ENCODE data around the gene SGPL1.

The SGPL1 gene

DNA sequence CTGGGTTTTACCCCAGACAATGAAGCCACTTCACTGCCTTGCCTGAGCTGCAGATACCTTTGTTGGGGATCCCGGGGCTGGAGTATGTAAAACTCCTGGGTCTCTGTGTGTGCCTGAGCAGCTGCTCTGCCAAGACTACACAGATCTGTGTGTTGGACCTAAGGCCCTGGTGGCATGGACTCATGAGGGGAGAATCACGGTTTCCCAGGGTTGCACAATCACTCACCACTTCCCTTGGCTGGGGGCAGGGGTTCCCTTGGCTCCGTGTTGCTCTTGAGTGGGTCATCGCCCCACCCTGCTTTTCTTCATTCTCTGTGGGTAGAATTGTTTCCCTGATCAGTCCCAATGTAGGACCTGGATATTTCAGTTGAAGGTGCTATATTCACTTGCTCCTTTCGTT is 16.6 kb upstream of the SGPL1 start:
- Histone ChIP-seq H3K9ac (ENCODE audit: low read length in 2 of 2) (no peak overlapping the region), H3K27me3 (ENCODE audit: control insufficient read depth in 1 of 2, insufficient read depth in 2 of 2, low read length in 2 of 2) (peaks cover 0 to 8% of the 10 kb centered on the region in 2 donors), H3K27ac (ENCODE audit: low read length) (no peak overlapping the region), H3K9me3 (ENCODE audit: control insufficient read depth in 2 of 2, low read length in 2 of 2) (no peaks in the 10 kb centered on the region), H3K4me3 (ENCODE audit: low read length in 2 of 2) (no peak overlapping the region), H3K4me1 (ENCODE audit: control insufficient read depth, insufficient read depth, low read length) (no peaks in the 10 kb centered on the region), H3K36me3 (ENCODE audit: control insufficient read depth in 2 of 2, insufficient read depth in 2 of 2, low read length in 2 of 2) (no peaks in the 10 kb centered on the region)

DNA sequence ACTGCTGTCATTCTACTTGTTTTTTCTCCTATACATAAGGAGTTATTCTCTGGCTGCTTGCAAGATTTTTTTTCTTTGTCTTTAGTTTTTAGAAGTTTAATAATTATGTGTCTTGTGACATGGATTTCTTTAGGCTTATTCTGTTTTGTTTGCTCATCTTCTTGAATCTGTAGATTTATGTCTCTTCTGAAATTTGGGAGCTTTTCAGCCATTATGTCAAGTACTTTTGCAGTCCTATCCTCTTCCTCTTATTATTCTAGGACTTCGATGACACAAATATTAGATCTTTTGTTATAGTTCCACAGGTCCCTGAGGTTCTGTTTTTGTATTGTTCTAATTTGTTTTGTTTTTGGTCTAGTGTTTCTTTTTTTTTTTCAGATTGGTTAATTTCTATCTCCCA is 13.9 kb upstream of the SGPL1 start:
- no peaks in the 10 kb centered on the region for H3K9me3 ChIP-seq (ENCODE audit: control insufficient read depth in 2 of 2, low read length in 2 of 2)
- peaks cover 0 to 6% of the 10 kb centered on the region in 2 donors for H3K27me3 ChIP-seq (ENCODE audit: control insufficient read depth in 1 of 2, insufficient read depth in 2 of 2, low read length in 2 of 2)
- H3K36me3 ChIP-seq (ENCODE audit: control insufficient read depth in 2 of 2, insufficient read depth in 2 of 2, low read length in 2 of 2) = no peaks in the 10 kb centered on the region
- H3K4me1 ChIP-seq (ENCODE audit: control insufficient read depth, insufficient read depth, low read length) = no peaks in the 10 kb centered on the region
- H3K9ac ChIP-seq (ENCODE audit: low read length in 2 of 2) = no peak overlapping the region
- H3K4me3 ChIP-seq (ENCODE audit: low read length in 2 of 2) = no peak overlapping the region
- no peak overlapping the region for H3K27ac ChIP-seq (ENCODE audit: low read length)

- Histone ChIP-seq H3K36me3 (ENCODE audit: control insufficient read depth in 2 of 2, insufficient read depth in 2 of 2, low read length in 2 of 2) (no peaks in the 10 kb centered on the region), H3K27me3 (ENCODE audit: control insufficient read depth in 1 of 2, insufficient read depth in 2 of 2, low read length in 2 of 2) (peaks cover 0 to 2% of the 10 kb centered on the region in 2 donors), H3K4me1 (ENCODE audit: control insufficient read depth, insufficient read depth, low read length) (no peaks in the 10 kb centered on the region), H3K9ac (ENCODE audit: low read length in 2 of 2) (no peak overlapping the region), H3K4me3 (ENCODE audit: low read length in 2 of 2) (no peak overlapping the region), H3K9me3 (ENCODE audit: control insufficient read depth in 2 of 2, low read length in 2 of 2) (no peaks in the 10 kb centered on the region), H3K27ac (ENCODE audit: low read length) (no peak overlapping the region)
These were observed 11.8 kb upstream of the SGPL1 start for GRCh38 chr10:70803775-70804420.

GRCh38 chr10:70804421-70804808 is 11.3 kb upstream of the SGPL1 start:
- Histone ChIP-seq H3K27me3 (ENCODE audit: control insufficient read depth in 1 of 2, insufficient read depth in 2 of 2, low read length in 2 of 2) (peaks cover 0 to 2% of the 10 kb centered on the region in 2 donors), H3K4me3 (ENCODE audit: low read length in 2 of 2) (no peak overlapping the region), H3K27ac (ENCODE audit: low read length) (no peak overlapping the region), H3K9ac (ENCODE audit: low read length in 2 of 2) (no peak overlapping the region), H3K4me1 (ENCODE audit: control insufficient read depth, insufficient read depth, low read length) (no peaks in the 10 kb centered on the region), H3K36me3 (ENCODE audit: control insufficient read depth in 2 of 2, insufficient read depth in 2 of 2, low read length in 2 of 2) (no peaks in the 10 kb centered on the region), H3K9me3 (ENCODE audit: control insufficient read depth in 2 of 2, low read length in 2 of 2) (no peaks in the 10 kb centered on the region)

DNA sequence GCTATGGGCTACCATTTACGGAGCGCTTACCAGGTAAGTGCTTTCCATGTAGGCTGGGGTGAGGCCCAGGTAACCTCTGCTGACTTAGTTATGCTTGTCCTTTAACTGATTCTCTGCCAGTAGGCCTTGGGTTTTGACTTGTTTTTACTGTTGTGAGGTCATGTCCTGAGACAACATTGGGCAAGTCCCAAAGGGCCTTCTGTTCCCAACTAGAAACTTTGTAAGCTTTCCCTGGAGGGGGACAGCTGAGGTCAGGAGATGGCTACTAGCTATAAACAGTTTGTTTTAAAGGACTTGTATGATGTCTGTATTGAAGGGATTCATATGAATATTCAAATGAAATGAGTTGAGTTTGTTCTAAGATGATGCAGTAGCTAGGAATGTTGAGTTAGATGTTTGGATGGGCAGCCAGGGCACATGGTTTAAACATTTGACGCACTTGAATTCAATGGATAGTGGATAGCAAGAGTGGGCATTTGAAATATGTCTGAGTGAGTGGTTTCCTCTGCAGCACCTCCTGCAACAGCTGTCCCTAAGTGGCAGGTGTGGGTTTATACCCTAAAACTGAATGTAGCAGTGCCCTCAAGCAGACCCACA is 10.0 kb upstream of the SGPL1 start:
- Histone ChIP-seq H3K36me3 (ENCODE audit: control insufficient read depth in 2 of 2, insufficient read depth in 2 of 2, low read length in 2 of 2) (no peaks in the 10 kb centered on the region), H3K4me3 (ENCODE audit: low read length in 2 of 2) (no peak overlapping the region), H3K9ac (ENCODE audit: low read length in 2 of 2) (no peak overlapping the region), H3K27me3 (ENCODE audit: control insufficient read depth in 1 of 2, insufficient read depth in 2 of 2, low read length in 2 of 2) (peaks cover 0 to 2% of the 10 kb centered on the region in 2 donors), H3K9me3 (ENCODE audit: control insufficient read depth in 2 of 2, low read length in 2 of 2) (no peaks in the 10 kb centered on the region), H3K4me1 (ENCODE audit: control insufficient read depth, insufficient read depth, low read length) (no peaks in the 10 kb centered on the region), H3K27ac (ENCODE audit: low read length) (no peak overlapping the region)

- no peak overlapping the region for H3K4me3 ChIP-seq (ENCODE audit: low read length in 2 of 2)
- H3K27ac ChIP-seq (ENCODE audit: low read length) = no peak overlapping the region
- H3K36me3 ChIP-seq (ENCODE audit: control insufficient read depth in 2 of 2, insufficient read depth in 2 of 2, low read length in 2 of 2) = no peaks in the 10 kb centered on the region
- H3K4me1 ChIP-seq (ENCODE audit: control insufficient read depth, insufficient read depth, low read length) = no peaks in the 10 kb centered on the region
- H3K9me3 ChIP-seq (ENCODE audit: control insufficient read depth in 2 of 2, low read length in 2 of 2) = no peaks in the 10 kb centered on the region
- no peak overlapping the region for H3K9ac ChIP-seq (ENCODE audit: low read length in 2 of 2)
- peaks cover 0 to 2% of the 10 kb centered on the region in 2 donors for H3K27me3 ChIP-seq (ENCODE audit: control insufficient read depth in 1 of 2, insufficient read depth in 2 of 2, low read length in 2 of 2)
These were observed 8.9 kb upstream of the SGPL1 start for GRCh38 chr10:70806841-70807240.

- Histone ChIP-seq H3K36me3 (ENCODE audit: control insufficient read depth in 2 of 2, insufficient read depth in 2 of 2, low read length in 2 of 2) (no peaks in the 10 kb centered on the region), H3K4me3 (ENCODE audit: low read length in 2 of 2) (no peak overlapping the region), H3K9me3 (ENCODE audit: control insufficient read depth in 2 of 2, low read length in 2 of 2) (no peaks in the 10 kb centered on the region), H3K4me1 (ENCODE audit: control insufficient read depth, insufficient read depth, low read length) (no peaks in the 10 kb centered on the region), H3K27ac (ENCODE audit: low read length) (no peak overlapping the region), H3K27me3 (ENCODE audit: control insufficient read depth in 1 of 2, insufficient read depth in 2 of 2, low read length in 2 of 2) (peaks cover 0 to 2% of the 10 kb centered on the region in 2 donors), H3K9ac (ENCODE audit: low read length in 2 of 2) (no peak overlapping the region)
These were observed 8.2 kb upstream of the SGPL1 start for GRCh38 chr10:70807556-70807955.

DNA sequence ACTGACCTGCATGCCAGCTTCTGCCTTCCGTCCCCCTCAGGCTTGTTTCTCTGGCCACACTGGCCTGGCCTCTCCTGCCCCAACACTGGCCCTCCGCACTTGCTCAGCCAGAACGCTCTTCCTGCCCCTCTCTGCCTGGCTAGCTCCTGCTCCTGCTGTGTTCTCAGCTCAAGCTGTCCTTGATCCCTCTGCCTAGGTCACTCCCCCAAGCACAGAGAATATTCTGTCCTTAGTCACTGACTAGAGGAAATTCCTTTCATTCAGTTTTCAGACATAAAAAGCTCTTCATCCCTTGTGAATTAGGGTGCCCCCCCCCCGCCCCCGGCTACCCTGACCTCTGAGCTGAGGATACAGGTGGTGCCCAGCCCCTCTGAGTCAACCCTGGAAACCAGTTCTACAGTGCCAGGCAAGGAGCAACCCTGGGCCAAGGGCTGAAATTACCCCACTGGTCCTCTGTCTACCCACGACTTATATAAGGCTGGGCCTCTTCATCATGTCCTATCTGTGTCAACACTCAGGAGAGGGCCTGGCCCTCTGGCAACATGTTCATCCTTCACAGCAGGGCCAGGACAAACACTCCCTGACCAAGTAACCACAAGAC is 6.6 kb upstream of the SGPL1 start:
- Histone ChIP-seq H3K4me3 (ENCODE audit: low read length in 2 of 2) (no peak overlapping the region), H3K4me1 (ENCODE audit: control insufficient read depth, insufficient read depth, low read length) (no peaks in the 10 kb centered on the region), H3K9ac (ENCODE audit: low read length in 2 of 2) (no peak overlapping the region), H3K27me3 (ENCODE audit: control insufficient read depth in 1 of 2, insufficient read depth in 2 of 2, low read length in 2 of 2) (peaks cover 0 to 2% of the 10 kb centered on the region in 2 donors), H3K9me3 (ENCODE audit: control insufficient read depth in 2 of 2, low read length in 2 of 2) (no peaks in the 10 kb centered on the region), H3K36me3 (ENCODE audit: control insufficient read depth in 2 of 2, insufficient read depth in 2 of 2, low read length in 2 of 2) (no peaks in the 10 kb centered on the region), H3K27ac (ENCODE audit: low read length) (no peak overlapping the region)

GRCh38 chr10:70809726-70810125 is 6.0 kb upstream of the SGPL1 start:
- H3K9me3 ChIP-seq (ENCODE audit: control insufficient read depth in 2 of 2, low read length in 2 of 2) = no peaks in the 10 kb centered on the region
- H3K27me3 ChIP-seq (ENCODE audit: control insufficient read depth in 1 of 2, insufficient read depth in 2 of 2, low read length in 2 of 2) = peaks cover 0 to 2% of the 10 kb centered on the region in 2 donors
- no peak overlapping the region for H3K27ac ChIP-seq (ENCODE audit: low read length)
- H3K36me3 ChIP-seq (ENCODE audit: control insufficient read depth in 2 of 2, insufficient read depth in 2 of 2, low read length in 2 of 2) = no peaks in the 10 kb centered on the region
- no peak overlapping the region for H3K9ac ChIP-seq (ENCODE audit: low read length in 2 of 2)
- no peaks in the 10 kb centered on the region for H3K4me1 ChIP-seq (ENCODE audit: control insufficient read depth, insufficient read depth, low read length)
- no peak overlapping the region for H3K4me3 ChIP-seq (ENCODE audit: low read length in 2 of 2)

DNA sequence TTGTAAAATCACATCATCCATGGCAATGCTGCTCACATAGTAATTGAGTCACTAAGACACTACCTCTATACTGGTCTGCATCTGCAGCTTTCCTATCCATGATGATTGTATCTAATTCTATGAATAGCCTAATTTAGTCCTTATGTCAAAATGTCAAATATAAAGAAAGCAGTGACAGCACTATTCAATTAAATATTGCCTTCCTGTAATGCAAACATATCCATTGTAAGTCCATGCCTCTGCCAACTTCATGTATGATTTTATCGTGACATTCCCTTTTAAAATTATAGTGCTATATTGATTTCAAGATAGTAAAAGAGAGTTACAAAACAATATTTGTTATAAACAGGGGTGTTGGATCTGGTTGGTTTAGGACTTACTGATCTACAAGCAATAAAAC is 4.8 kb upstream of the SGPL1 start:
- H3K9ac ChIP-seq (ENCODE audit: low read length in 2 of 2) = no peak overlapping the region
- H3K4me1 ChIP-seq (ENCODE audit: control insufficient read depth, insufficient read depth, low read length) = peaks cover 3% of the 10 kb centered on the region
- H3K36me3 ChIP-seq (ENCODE audit: control insufficient read depth in 2 of 2, insufficient read depth in 2 of 2, low read length in 2 of 2) = no peaks in the 10 kb centered on the region
- no peak overlapping the region for H3K27ac ChIP-seq (ENCODE audit: low read length)
- peaks cover 0 to 2% of the 10 kb centered on the region in 2 donors for H3K27me3 ChIP-seq (ENCODE audit: control insufficient read depth in 1 of 2, insufficient read depth in 2 of 2, low read length in 2 of 2)
- no peak overlapping the region for H3K4me3 ChIP-seq (ENCODE audit: low read length in 2 of 2)
- no peaks in the 10 kb centered on the region for H3K9me3 ChIP-seq (ENCODE audit: control insufficient read depth in 2 of 2, low read length in 2 of 2)

GRCh38 chr10:70811881-70812280 is 3.9 kb upstream of the SGPL1 start:
- Histone ChIP-seq H3K36me3 (ENCODE audit: control insufficient read depth in 2 of 2, insufficient read depth in 2 of 2, low read length in 2 of 2) (no peaks in the 10 kb centered on the region), H3K4me1 (ENCODE audit: control insufficient read depth, insufficient read depth, low read length) (peaks cover 9% of the 10 kb centered on the region), H3K4me3 (ENCODE audit: low read length in 2 of 2) (no peak overlapping the region), H3K9me3 (ENCODE audit: control insufficient read depth in 2 of 2, low read length in 2 of 2) (no peaks in the 10 kb centered on the region), H3K9ac (ENCODE audit: low read length in 2 of 2) (no peak overlapping the region), H3K27me3 (ENCODE audit: control insufficient read depth in 1 of 2, insufficient read depth in 2 of 2, low read length in 2 of 2) (peaks cover 0 to 2% of the 10 kb centered on the region in 2 donors), H3K27ac (ENCODE audit: low read length) (no peak overlapping the region)

Measured in stomach smooth muscle (tissue), 2 donors.